Heart right ventricle (tissue), 16 donors: ENCODE results near the gene ABCA13. TPM values are rescaled to one million over a fixed set of nuclear protein-coding genes. Genes with fewer than 3 reads are reported as not detected.

Source experiments
- ATAC-seq, 8 donors: fragments of 200-7000 bp; cut with Tn5 transposase; one replicate each; pipeline ENCODE4 v1.9.1; 2020; ENCODE audit warnings: mild to moderate bottlenecking in 8 of 8, moderate library complexity in 8 of 8, moderate number of reproducible peaks in 1 of 8
- DNase-seq, 2 donors: peaks; one replicate each; pipeline ENCODE4 v3.0.0-alpha.2; 2020
- H3K27ac ChIP-seq, 10 donors: fragments of 200-600 bp; sonication (generic) in 2 of 10; one replicate each; pipeline versions ENCODE4 v1.5.0 to v1.8.0; 2020 to 2022; ENCODE audit warnings: mild to moderate bottlenecking in 3 of 10
- H3K27me3 ChIP-seq, 7 donors: fragments of 200-600 bp; one replicate each; pipeline ENCODE4 v1.8.0; 2021 to 2022; ENCODE audit warnings: mild to moderate bottlenecking in 2 of 7
- H3K36me3 ChIP-seq, 9 donors: fragments of 200-600 bp; sonication (generic) in 1 of 9; one replicate each; pipeline versions ENCODE4 v1.5.0 to v1.8.0; 2020 to 2022; ENCODE audit warnings: mild to moderate bottlenecking in 2 of 9
- H3K4me1 ChIP-seq, 9 donors: fragments of 200-600 bp; sonication (generic) in 1 of 9; one replicate each; pipeline versions ENCODE4 v1.5.0 to v1.8.0; 2020 to 2022; ENCODE audit warnings: mild to moderate bottlenecking in 4 of 9
- H3K4me3 ChIP-seq, 10 donors: fragments of 200-600 bp; sonication (generic) in 2 of 10; one replicate each; pipeline versions ENCODE4 v1.5.0 to v1.8.0; 2020 to 2022; ENCODE audit warnings: mild to moderate bottlenecking in 7 of 10, moderate library complexity in 2 of 10
- H3K9me3 ChIP-seq, 11 donors: fragments of 200-600 bp in 10 of 11; sonication (generic) in 2 of 11; one replicate each; pipeline versions ENCODE4 v1.5.0 to v1.8.0; 2013 to 2022; ENCODE audit warnings: mild to moderate bottlenecking in 2 of 11, control low read depth in 1 of 11, moderate library complexity in 1 of 11
- CTCF ChIP-seq, 9 donors: fragments of 200-600 bp; sonication (generic) in 2 of 9; IDR thresholded peaks; one replicate each; pipeline versions ENCODE4 v1.5.0 to v1.8.0; 2021 to 2022; ENCODE audit warnings: antibody characterized with exemption in 9 of 9, mild to moderate bottlenecking in 5 of 9, moderate library complexity in 1 of 9
- WGBS, 2 donors: extraction: QIAGEN DNeasy Blood & Tissue Kit; methylation state at CpG; one replicate each; pipeline ENCODE4 v1.1.7; 2013; ENCODE audit warnings: inconsistent platforms in 1 of 2; 5-methylcytosine and 5-hydroxymethylcytosine counted together
- intact Hi-C, 10 donors: fragments of 100-400 bp; cut with DNase I; formaldehyde crosslinking; loops; one replicate each; pipeline versions ENCODE4 v1.11.1 to v1.14.2; 2022
- polyA plus RNA-seq, 2 donors: library from polyadenylated mRNA; stranded (reverse); fragments of 200-250 nt; gene quantifications; one replicate each; pipeline ENCODE4 v1.2.3, GENCODE V29; 2013
- total RNA-seq, 10 donors: library from RNA; stranded (reverse); fragmentation: NEBNext Ultra II Directional in 3 of 10; extraction: Animal tissue kit (Norgen Biotek cat#: 25700) in 3 of 10; gene quantifications; one replicate each; pipeline versions ENCODE4 v1.2.1 to v1.2.4, GENCODE V29; 2021 to 2023
- donor health status: Arrhythmogenic right ventricular cardiomyopathy.
- donor health status: ischemic (EF 13 %, LVEDD 7.1; RV severe dilation, severe dysfunction).
- donor health status: healthy with polysubstance abuse.
- donor health status: DM: no; HTN: yes; CAD: no.
- donor health status: DM: no; HTN: no; CAD: no.
- donor health status: ischemic (EF 25% LVEDD 6.9; RV normal size, moderate dysfunction).
- donor health status: ischemic (EF 25% LVEDD 5.7; RV mildly dilated, moderate dysfunction).
- donor health status: healthy.
- donor health status: DM: yes; HTN: yes; CAD: no.
- donor health status: Ischemic cardiomyopathy.
- donor health status: ischemic (EF 35%, LVEDD 5.7; RV mildly dilated, moderate dysfunction).
- donor health status: nonischemic (EF 11% LVEDD 7.7; RV severe dilation, severe dysfunction).
- donor health status: DM: yes; HTN: yes; CAD: no.
- donor health status: PGD.
- donor health status: ischemic (EF 29% LVEDD 5.4; RV normal size, mild dysfunction).
- donor health status: nonischemic (EF 23%, LVEDD 6.1; RV moderate dilation, normal function).

ABCA13 gene
- total and polyA plus RNA-seq, 12 donors = 0.01 to 0.37 (median 0.06) TPM; not detected in 1

- ATAC-seq (no peak), DNase-seq (no peak)
- TF ChIP-seq CTCF (IDR thresholded peaks at IDR 0.05) = no peak
- Histone ChIP-seq H3K4me3 (no peak overlapping the region), H3K36me3 (no peaks in the 10 kb centered on the region), H3K27ac (no peak overlapping the region), H3K27me3 (no peaks in the 10 kb centered on the region), H3K4me1 (no peaks in the 10 kb centered on the region), H3K9me3 (no peaks in the 10 kb centered on the region)
- intact Hi-C loops = no loop called here
- 86 to 91% methylated on average over 6 of the region's 6 CpGs for WGBS, 2 donors
Measured at GRCh38 chr7:48180981-48181380, 9.7 kb downstream of the ABCA13 start.

GRCh38 chr7:48182718-48183369 lies 11.6 kb downstream of the ABCA13 start:
- H3K27me3 ChIP-seq = no peaks in the 10 kb centered on the region
- intact Hi-C loops = no loop called here
- H3K36me3 ChIP-seq = no peaks in the 10 kb centered on the region
- no peak overlapping the region for H3K27ac ChIP-seq
- H3K4me1 ChIP-seq = no peaks in the 10 kb centered on the region
- no peak for TF ChIP-seq CTCF (IDR thresholded peaks at IDR 0.05)
- ATAC-seq = no peak
- peaks cover 0 to 13% (median under 1%) of the 10 kb centered on the region in 11 donors for H3K9me3 ChIP-seq
- 67 to 74% methylated on average over 3 of the region's 3 CpGs for WGBS, 2 donors
- DNase-seq = no peak
- H3K4me3 ChIP-seq = no peak overlapping the region

GRCh38 chr7:48183370-48183743 lies 12.1 kb downstream of the ABCA13 start:
- peaks cover 0 to 18% (median 4%) of the 10 kb centered on the region in 11 donors for H3K9me3 ChIP-seq
- no peaks in the 10 kb centered on the region for H3K27me3 ChIP-seq
- WGBS, 2 donors = 79 to 82% methylated on average over 5 of the region's 5 CpGs
- no peaks in the 10 kb centered on the region for H3K36me3 ChIP-seq
- intact Hi-C loops = no loop called here
- ATAC-seq (no peak), DNase-seq (no peak)
- no peaks in the 10 kb centered on the region for H3K4me1 ChIP-seq
- no peak overlapping the region for H3K27ac ChIP-seq
- TF ChIP-seq CTCF (IDR thresholded peaks at IDR 0.05) = no peak
- no peak overlapping the region for H3K4me3 ChIP-seq

GRCh38 chr7:48183965-48184364 lies 12.7 kb downstream of the ABCA13 start:
- no peak overlapping the region for H3K27ac ChIP-seq
- 70 to 76% methylated on average over 1 of the region's 1 CpG for WGBS, 2 donors

More at GRCh38 chr7:48183965-48184364, 12.7 kb downstream of the ABCA13 start:
- intact Hi-C loops = no loop called here
- DNase-seq (no peak), ATAC-seq (no peak)
- peaks cover 0 to 24% (median 4%) of the 10 kb centered on the region in 11 donors for H3K9me3 ChIP-seq
- no peak for TF ChIP-seq CTCF (IDR thresholded peaks at IDR 0.05)
- no peaks in the 10 kb centered on the region for H3K4me1 ChIP-seq
- no peak overlapping the region for H3K4me3 ChIP-seq
- no peaks in the 10 kb centered on the region for H3K27me3 ChIP-seq
- no peaks in the 10 kb centered on the region for H3K36me3 ChIP-seq
